GM12873 (cell line): ENCODE measurements around the gene HTATSF1.

Experiments used
- TF ChIP-seq, protein P1 (sequence below): IDR thresholded peaks from 2 replicates; pipeline ENCODE4 v1.5.1; 2012; ENCODE audit warnings: low read depth, mild to moderate bottlenecking, moderate library complexity, low read length, control low read depth; ENCODE audit not compliant: insufficient read depth; ENCODE audit errors: missing control alignments

The HTATSF1 gene

DNA sequence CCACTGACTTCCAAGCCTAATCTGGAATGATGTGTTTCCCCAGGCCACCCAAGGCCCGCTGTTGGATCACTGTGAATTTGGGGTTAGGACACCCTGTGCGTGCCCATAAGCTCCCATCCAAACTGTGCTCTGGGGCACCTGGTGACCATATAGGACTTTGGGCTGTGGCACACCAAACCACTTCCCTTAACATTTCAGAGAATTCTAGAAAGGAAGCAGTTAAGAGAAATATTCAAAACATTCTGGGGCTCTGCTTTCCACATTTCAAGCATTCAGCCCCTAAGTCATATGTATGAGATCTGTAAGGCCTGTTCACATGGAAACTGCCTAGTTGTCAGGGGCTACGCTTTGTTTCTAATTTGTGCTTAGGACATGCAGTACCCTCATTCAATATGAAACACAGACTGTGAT is 49.0 kb downstream of the HTATSF1 start:
- TF ChIP-seq, protein P1, sequence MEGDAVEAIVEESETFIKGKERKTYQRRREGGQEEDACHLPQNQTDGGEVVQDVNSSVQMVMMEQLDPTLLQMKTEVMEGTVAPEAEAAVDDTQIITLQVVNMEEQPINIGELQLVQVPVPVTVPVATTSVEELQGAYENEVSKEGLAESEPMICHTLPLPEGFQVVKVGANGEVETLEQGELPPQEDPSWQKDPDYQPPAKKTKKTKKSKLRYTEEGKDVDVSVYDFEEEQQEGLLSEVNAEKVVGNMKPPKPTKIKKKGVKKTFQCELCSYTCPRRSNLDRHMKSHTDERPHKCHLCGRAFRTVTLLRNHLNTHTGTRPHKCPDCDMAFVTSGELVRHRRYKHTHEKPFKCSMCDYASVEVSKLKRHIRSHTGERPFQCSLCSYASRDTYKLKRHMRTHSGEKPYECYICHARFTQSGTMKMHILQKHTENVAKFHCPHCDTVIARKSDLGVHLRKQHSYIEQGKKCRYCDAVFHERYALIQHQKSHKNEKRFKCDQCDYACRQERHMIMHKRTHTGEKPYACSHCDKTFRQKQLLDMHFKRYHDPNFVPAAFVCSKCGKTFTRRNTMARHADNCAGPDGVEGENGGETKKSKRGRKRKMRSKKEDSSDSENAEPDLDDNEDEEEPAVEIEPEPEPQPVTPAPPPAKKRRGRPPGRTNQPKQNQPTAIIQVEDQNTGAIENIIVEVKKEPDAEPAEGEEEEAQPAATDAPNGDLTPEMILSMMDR: no peak

DNA sequence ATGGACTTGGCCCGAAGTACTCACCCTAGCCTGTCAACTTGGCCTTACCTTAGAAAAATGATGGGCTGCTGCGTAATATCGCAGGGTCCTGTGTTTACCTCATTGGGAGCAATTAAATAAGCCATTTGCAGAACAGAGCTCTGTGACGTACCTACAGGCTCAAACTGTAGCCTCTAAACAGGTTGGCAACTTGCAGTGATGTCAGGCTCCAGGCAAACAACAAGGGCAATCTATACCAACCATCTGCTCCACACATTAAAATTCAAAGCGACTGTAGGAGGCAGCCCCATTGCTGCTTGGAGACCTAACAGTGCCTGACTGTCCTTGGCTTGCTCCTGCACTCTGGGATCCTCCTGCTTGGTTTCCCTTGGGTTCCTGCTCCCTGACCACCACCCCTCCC is 51.8 kb downstream of the HTATSF1 start:
- TF ChIP-seq, protein P1: no peak

DNA sequence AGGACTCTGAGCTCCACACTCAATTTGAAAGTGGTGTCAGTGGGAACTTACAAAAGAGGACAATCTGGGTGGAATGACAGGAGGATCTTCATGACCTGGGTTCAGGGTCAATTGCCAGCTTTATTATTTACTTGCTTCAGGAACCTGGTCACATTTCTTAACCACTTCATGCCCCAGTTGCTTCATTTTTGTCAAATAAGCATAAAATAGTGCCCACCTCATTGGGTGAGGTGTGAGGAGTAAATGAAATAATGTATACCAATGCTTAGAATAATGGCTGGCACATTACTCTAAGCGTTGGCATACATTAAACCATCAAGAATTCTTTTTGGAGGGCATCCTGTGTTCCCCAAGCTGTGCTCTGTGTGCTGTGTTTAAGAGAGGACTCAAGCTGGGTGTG is 54.0 kb downstream of the HTATSF1 start:
- TF ChIP-seq, protein P1: no peak

DNA sequence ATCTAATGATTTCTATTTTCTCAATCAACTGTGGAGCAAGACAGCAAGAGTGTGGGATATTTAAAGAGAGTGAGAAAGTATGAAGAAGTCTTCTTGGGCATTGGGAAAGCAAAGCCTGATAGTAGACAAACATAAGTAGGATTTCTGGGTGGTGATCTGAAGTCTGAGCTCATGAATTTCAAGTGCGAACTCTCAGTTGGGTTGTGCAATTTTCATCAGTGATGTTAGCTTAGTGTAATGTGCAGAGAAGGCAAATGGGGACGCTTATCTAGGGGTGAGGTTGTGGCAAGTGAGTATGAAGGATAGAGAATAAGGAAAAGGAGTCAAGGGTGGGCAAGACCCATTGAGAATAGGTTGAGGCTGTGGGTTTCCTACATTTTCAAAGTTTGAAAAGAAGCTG is 58.3 kb downstream of the HTATSF1 start:
- TF ChIP-seq, protein P1: no peak
